Neutrophil (primary cell): ENCODE measurements around the gene FOXJ1.

Experiments used
- H3K27ac ChIP-seq: fragments of 200-600 bp; sonication (generic); 2 replicates; pipeline ENCODE4 v1.5.1; 2016; ENCODE audit warnings: mild to moderate bottlenecking, moderate library complexity
- H3K27me3 ChIP-seq: fragments of 200-600 bp; sonication (generic); 2 replicates; pipeline ENCODE4 v1.6.0; 2016; ENCODE audit warnings: mild to moderate bottlenecking
- H3K36me3 ChIP-seq: fragments of 200-600 bp; sonication (generic); 2 replicates; pipeline ENCODE4 v1.5.1; 2017
- H3K4me1 ChIP-seq, 2 experiments: fragments of 200-600 bp in 1 of 2; sonication (generic) in 1 of 2; 1 replicate in 1 of 2; 2 replicates in 1 of 2; pipeline versions ENCODE4 v1.5.1 to v1.6.1; 2013 to 2016; ENCODE audit warnings: low read depth in 1 of 2, low read length in 1 of 2, mild to moderate bottlenecking in 1 of 2, moderate library complexity in 1 of 2; ENCODE audit not compliant: control insufficient read depth in 1 of 2, insufficient read depth in 1 of 2
- H3K4me3 ChIP-seq, 2 experiments: fragments of 200-600 bp in 1 of 2; sonication (generic) in 1 of 2; 1 replicate in 1 of 2; 2 replicates in 1 of 2; pipeline ENCODE4 v1.5.1; 2013 to 2016; ENCODE audit warnings: low read depth in 1 of 2, low read length in 1 of 2, mild to moderate bottlenecking in 1 of 2, moderate library complexity in 1 of 2
- H3K9me3 ChIP-seq: fragments of 200-600 bp; sonication (generic); 2 replicates; pipeline ENCODE4 v1.5.1; 2016
- TF ChIP-seq, protein P1 (sequence below): fragments of 200-600 bp; sonication (generic); IDR thresholded peaks from 2 replicates; pipeline ENCODE4 v1.5.1; 2016; ENCODE audit warnings: antibody characterized with exemption

The FOXJ1 gene

GRCh38 chr17:76131051-76131691 is 9.9 kb downstream of the FOXJ1 start:
- no peaks in the 10 kb centered on the region for H3K36me3 ChIP-seq
- peaks cover 14% of the 10 kb centered on the region for H3K27me3 ChIP-seq
- no peak overlapping the region for H3K27ac ChIP-seq
- no peak overlapping the region for H3K4me3 ChIP-seq
- H3K9me3 ChIP-seq = no peaks in the 10 kb centered on the region
- H3K4me1 ChIP-seq = peaks cover 0 to 4% of the 10 kb centered on the region in 2 experiments
- TF ChIP-seq, protein P1, sequence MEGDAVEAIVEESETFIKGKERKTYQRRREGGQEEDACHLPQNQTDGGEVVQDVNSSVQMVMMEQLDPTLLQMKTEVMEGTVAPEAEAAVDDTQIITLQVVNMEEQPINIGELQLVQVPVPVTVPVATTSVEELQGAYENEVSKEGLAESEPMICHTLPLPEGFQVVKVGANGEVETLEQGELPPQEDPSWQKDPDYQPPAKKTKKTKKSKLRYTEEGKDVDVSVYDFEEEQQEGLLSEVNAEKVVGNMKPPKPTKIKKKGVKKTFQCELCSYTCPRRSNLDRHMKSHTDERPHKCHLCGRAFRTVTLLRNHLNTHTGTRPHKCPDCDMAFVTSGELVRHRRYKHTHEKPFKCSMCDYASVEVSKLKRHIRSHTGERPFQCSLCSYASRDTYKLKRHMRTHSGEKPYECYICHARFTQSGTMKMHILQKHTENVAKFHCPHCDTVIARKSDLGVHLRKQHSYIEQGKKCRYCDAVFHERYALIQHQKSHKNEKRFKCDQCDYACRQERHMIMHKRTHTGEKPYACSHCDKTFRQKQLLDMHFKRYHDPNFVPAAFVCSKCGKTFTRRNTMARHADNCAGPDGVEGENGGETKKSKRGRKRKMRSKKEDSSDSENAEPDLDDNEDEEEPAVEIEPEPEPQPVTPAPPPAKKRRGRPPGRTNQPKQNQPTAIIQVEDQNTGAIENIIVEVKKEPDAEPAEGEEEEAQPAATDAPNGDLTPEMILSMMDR = no peak

GRCh38 chr17:76130473-76130872 is 10.6 kb downstream of the FOXJ1 start:
- Histone ChIP-seq H3K4me1 (peaks cover 0 to 4% of the 10 kb centered on the region in 2 experiments), H3K27me3 (peaks cover 14% of the 10 kb centered on the region), H3K4me3 (no peak overlapping the region), H3K36me3 (no peaks in the 10 kb centered on the region), H3K27ac (no peak overlapping the region), H3K9me3 (no peaks in the 10 kb centered on the region)
- TF ChIP-seq, protein P1 = no peak

DNA sequence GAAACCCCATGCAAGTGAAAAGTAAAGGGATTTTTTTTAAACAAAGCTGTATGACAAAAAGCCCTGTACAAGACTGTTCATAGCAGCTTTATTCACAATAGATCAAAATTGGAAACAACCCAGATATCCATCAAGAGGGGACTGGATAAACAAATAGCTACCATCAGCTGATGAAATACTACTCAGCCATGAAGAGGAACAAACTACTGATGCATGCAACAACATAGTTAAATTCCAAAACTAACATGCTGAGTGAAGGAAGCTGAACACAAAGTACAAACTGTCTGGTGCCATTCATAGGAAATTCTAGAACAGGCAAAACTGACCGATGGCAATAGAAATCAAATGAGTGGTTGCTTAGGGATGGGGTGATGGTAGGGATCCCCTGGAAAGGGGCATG is 15.1 kb downstream of the FOXJ1 start:
- Histone ChIP-seq H3K4me1 (peaks cover 10 to 11% of the 10 kb centered on the region in 2 experiments), H3K27ac (no peak overlapping the region), H3K27me3 (peaks cover 14% of the 10 kb centered on the region), H3K36me3 (no peaks in the 10 kb centered on the region), H3K9me3 (no peaks in the 10 kb centered on the region), H3K4me3 (no peak overlapping the region)
- TF ChIP-seq, protein P1 = no peak

GRCh38 chr17:76125391-76125675 is 15.7 kb downstream of the FOXJ1 start:
- Histone ChIP-seq H3K4me1 (peaks cover 9 to 10% of the 10 kb centered on the region in 2 experiments), H3K4me3 (no peak overlapping the region), H3K36me3 (no peaks in the 10 kb centered on the region), H3K9me3 (no peaks in the 10 kb centered on the region), H3K27me3 (peaks cover 14% of the 10 kb centered on the region), H3K27ac (no peak overlapping the region)
- TF ChIP-seq, protein P1 = no peak

DNA sequence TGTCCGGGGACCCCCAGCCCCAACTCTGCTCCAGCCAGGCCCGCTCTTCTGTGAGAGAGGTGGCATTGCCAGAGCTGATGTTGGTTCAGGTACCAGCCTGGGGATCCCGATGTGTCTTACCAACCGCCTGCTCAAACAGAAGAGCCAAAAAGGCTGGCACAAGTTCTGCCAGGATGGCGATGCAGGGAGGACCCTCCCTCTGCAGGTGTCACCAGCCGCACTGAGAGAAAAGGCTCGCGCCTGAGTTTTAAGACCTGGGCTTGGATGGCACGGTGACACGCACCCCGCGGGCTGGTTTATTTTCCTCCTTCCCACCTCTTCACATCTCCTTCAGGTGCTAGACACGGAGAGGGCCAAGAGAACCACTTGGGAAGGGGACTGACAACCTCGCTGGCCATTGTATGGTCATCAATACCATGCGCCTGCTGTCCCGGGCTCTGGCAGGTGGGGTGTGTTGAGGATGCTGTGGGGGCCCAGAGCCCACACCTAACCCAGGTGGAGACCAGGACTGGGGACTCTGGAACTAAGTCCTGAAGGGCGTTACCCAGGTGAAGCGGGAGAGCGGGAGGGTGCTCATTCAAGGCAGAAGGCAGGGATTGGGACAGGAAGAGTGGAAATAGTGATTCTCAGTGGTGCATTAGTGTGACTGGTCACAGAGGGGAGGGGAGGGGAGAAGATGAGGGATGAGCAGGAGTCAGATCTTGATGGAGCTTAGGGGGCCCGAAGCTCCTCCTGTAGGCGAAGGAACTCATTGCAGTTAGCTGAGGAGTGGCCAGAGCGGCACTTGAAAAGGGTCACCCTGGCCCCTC is 16.3 kb downstream of the FOXJ1 start:
- peaks cover 14% of the 10 kb centered on the region for H3K27me3 ChIP-seq
- H3K27ac ChIP-seq = no peak overlapping the region
- H3K4me1 ChIP-seq = peaks cover 7 to 10% of the 10 kb centered on the region in 2 experiments
- H3K4me3 ChIP-seq = no peak overlapping the region
- TF ChIP-seq, protein P1 = no peak
- H3K36me3 ChIP-seq = no peaks in the 10 kb centered on the region
- H3K9me3 ChIP-seq = no peaks in the 10 kb centered on the region
